ENCODE measurements around the gene ODAD4.

ODAD4 gene

GRCh38 chr17:41972571-41973407 is 42.4 kb downstream of the ODAD4 start:
- no peak for DNase-seq

GRCh38 chr17:41973408-41973811 is 43.0 kb downstream of the ODAD4 start:
- no peak for DNase-seq

GRCh38 chr17:41974031-41974430 is 43.6 kb downstream of the ODAD4 start:
- DNase-seq: no peak

GRCh38 chr17:41974658-41975057 is 44.2 kb downstream of the ODAD4 start:
- DNase-seq: no peak

- DNase-seq: no peak
These were observed 45.0 kb downstream of the ODAD4 start for GRCh38 chr17:41975099-41976083.

- no peak for DNase-seq
These were observed 45.8 kb downstream of the ODAD4 start for GRCh38 chr17:41976142-41976768.

- DNase-seq: no peak
These were observed 47.6 kb downstream of the ODAD4 start for GRCh38 chr17:41977991-41978390.

GRCh38 chr17:41982026-41982760 is 51.8 kb downstream of the ODAD4 start:
- no peak for DNase-seq

- no peak for DNase-seq
These were observed 54.0 kb downstream of the ODAD4 start for GRCh38 chr17:41984454-41984853.

- no peak for DNase-seq
These were observed 55.5 kb downstream of the ODAD4 start for GRCh38 chr17:41985919-41986318.

- DNase-seq: no peak
These were observed 56.2 kb downstream of the ODAD4 start for GRCh38 chr17:41986634-41987033.

GRCh38 chr17:41987642-41988041 is 57.2 kb downstream of the ODAD4 start:
- DNase-seq: no peak

- DNase-seq: no peak
These were observed 58.0 kb downstream of the ODAD4 start for GRCh38 chr17:41988418-41988817.

GRCh38 chr17:41989702-41990419 is 59.4 kb downstream of the ODAD4 start:
- DNase-seq: no peak

GRCh38 chr17:41992576-41992975 is 62.2 kb downstream of the ODAD4 start:
- no peak for DNase-seq

- no peak for DNase-seq
These were observed 66.4 kb downstream of the ODAD4 start for GRCh38 chr17:41996855-41997164.

- DNase-seq: no peak
These were observed 68.1 kb downstream of the ODAD4 start for GRCh38 chr17:41998497-41998896.

GRCh38 chr17:42000413-42001133 is 70.2 kb downstream of the ODAD4 start:
- DNase-seq: no peak

- no peak for DNase-seq
These were observed 71.3 kb downstream of the ODAD4 start for GRCh38 chr17:42001729-42002128.

GRCh38 chr17:42002175-42002791 is 71.9 kb downstream of the ODAD4 start:
- no peak for DNase-seq

GRCh38 chr17:42002792-42003301 is 72.4 kb downstream of the ODAD4 start:
- no peak for DNase-seq

Measured in activated gamma-delta T cell treated with Interleukin-2 at 50 U/mL for 16 hours (primary cell).